CD4-positive, alpha-beta T cell (primary cell): ENCODE measurements around the gene MUSK. TPM values are rescaled to one million over a fixed set of nuclear protein-coding genes. Genes with fewer than 3 reads are reported as not detected.

Source experiments
- ATAC-seq: fragments of 200-7000 bp; cut with Tn5 transposase; one replicate; pipeline ENCODE4 v1.10.0; 2022; ENCODE audit warnings: mild to moderate bottlenecking; ENCODE audit not compliant: poor library complexity
- CTCF ChIA-PET: fragments of 350-600 bp; sonication (Branson Sonifier 250); formaldehyde crosslinking; loops from one replicate; lab custom pipeline; 2021; ENCODE audit warnings: antibody characterized with exemption, inconsistent platforms; lab: Charles Lee
- POLR2A ChIA-PET: fragments of 350-600 bp; sonication (Branson Sonifier 250); formaldehyde crosslinking; loops from one replicate; lab custom pipeline; 2021; ENCODE audit warnings: antibody characterized with exemption, inconsistent platforms; lab: Charles Lee
- DNase-seq, 14 experiments: peaks; one replicate each; pipeline ENCODE4 v3.0.0-alpha.2; 2013 to 2020; ENCODE audit warnings: mixed read lengths in 2 of 14
- H3K27ac ChIP-seq, 2 donors: one replicate each; pipeline versions ENCODE4 v1.5.1 to v1.7.0; 2013; ENCODE audit warnings: low read length in 2 of 2, low read depth in 1 of 2, mild to moderate bottlenecking in 1 of 2
- H3K27me3 ChIP-seq, 2 experiments: 1 replicate in 1 of 2; 2 replicates in 1 of 2; pipeline versions ENCODE4 v1.6.1 to v1.7.0; 2013; ENCODE audit warnings: low read length in 2 of 2, control low read depth in 1 of 2, mild to moderate bottlenecking in 1 of 2, moderate library complexity in 1 of 2; ENCODE audit not compliant: insufficient read depth in 2 of 2, control insufficient read depth in 1 of 2
- H3K36me3 ChIP-seq: one replicate; pipeline ENCODE4 v1.6.1; 2013; ENCODE audit warnings: low read length, control low read depth; ENCODE audit not compliant: insufficient read depth
- H3K4me1 ChIP-seq: one replicate; pipeline ENCODE4 v1.6.1; 2013; ENCODE audit warnings: low read length, control low read depth; ENCODE audit not compliant: insufficient read depth
- H3K4me3 ChIP-seq: one replicate; pipeline ENCODE4 v1.5.1; 2013; ENCODE audit warnings: mild to moderate bottlenecking, low read length, moderate library complexity
- H3K9me3 ChIP-seq, 2 experiments: 1 replicate in 1 of 2; 2 replicates in 1 of 2; pipeline versions ENCODE4 v1.6.1 to v1.7.0; 2013; ENCODE audit warnings: low read length in 2 of 2, mild to moderate bottlenecking in 2 of 2, control low read depth in 1 of 2, moderate library complexity in 1 of 2; ENCODE audit not compliant: control insufficient read depth in 1 of 2, insufficient read depth in 1 of 2
- H3K27ac Mint-ChIP-seq: one replicate; pipeline ENCODE4 v1.8.0; 2020; ENCODE audit warnings: mixed read lengths
- H3K27me3 Mint-ChIP-seq: one replicate; pipeline ENCODE4 v1.8.0; 2021; ENCODE audit warnings: mixed read lengths
- H3K36me3 Mint-ChIP-seq: one replicate; pipeline ENCODE4 v1.8.0; 2021; ENCODE audit warnings: low read depth, mixed read lengths
- H3K4me1 Mint-ChIP-seq: one replicate; pipeline ENCODE4 v1.8.0; 2021; ENCODE audit warnings: low read depth, mixed read lengths
- H3K4me3 Mint-ChIP-seq: one replicate; pipeline ENCODE4 v1.8.0; 2020; ENCODE audit warnings: mild to moderate bottlenecking, mixed read lengths
- H3K9me3 Mint-ChIP-seq: one replicate; pipeline ENCODE4 v1.8.0; 2020; ENCODE audit warnings: mixed read lengths
- CTCF ChIP-seq: fragments of 200-600 bp; IDR thresholded peaks from one replicate; pipeline ENCODE4 v1.8.0; 2022; ENCODE audit warnings: antibody characterized with exemption, mild to moderate bottlenecking
- intact Hi-C, 2 experiments: fragments of 100-400 bp; cut with DNase I in 1 of 2; cut with micrococcal nuclease in 1 of 2; formaldehyde crosslinking; loops; one replicate each; pipeline versions ENCODE4 v1.15.1 to v1.9.0; 2023 to 2025; cut with DNase I, micrococcal nuclease
- total RNA-seq, 174 experiments: library from RNA in 2 of 174; stranded (reverse) in 2 of 174; gene quantifications; one replicate each; pipeline ENCODE4 v1.2.3 and lab custom pipeline; 2021 to 2026

The MUSK gene
- total RNA-seq, 2 experiments from 2014 or later: not detected

- Mint-ChIP-seq H3K4me1 (no peaks in the 10 kb centered on the region), H3K9me3 (peaks cover 3% of the 10 kb centered on the region), H3K4me3 (no peak overlapping the region), H3K27ac (no peak overlapping the region), H3K36me3 (no peaks in the 10 kb centered on the region), H3K27me3 (no peaks in the 10 kb centered on the region)
- ChIA-PET POLR2A (no interaction called here), CTCF (no interaction called here)
- intact Hi-C loops: no loop called here
- H3K27me3 ChIP-seq: no peaks in the 10 kb centered on the region
- no peaks in the 10 kb centered on the region for H3K4me1 ChIP-seq
- ATAC-seq (no peak), DNase-seq (no peak)
- H3K36me3 ChIP-seq: no peaks in the 10 kb centered on the region
- no peak overlapping the region for H3K4me3 ChIP-seq
- H3K27ac ChIP-seq: no peak overlapping the region
- H3K9me3 ChIP-seq: no peaks in the 10 kb centered on the region
- TF ChIP-seq CTCF: no peak
Measured at GRCh38 chr9:110753731-110754231, 85.2 kb downstream of the MUSK start.

- H3K27ac Mint-ChIP-seq: no peak overlapping the region
- ChIA-PET POLR2A (no interaction called here), CTCF (no interaction called here)
- H3K9me3 ChIP-seq: no peaks in the 10 kb centered on the region
- H3K9me3 Mint-ChIP-seq: peaks cover 5% of the 10 kb centered on the region
- H3K36me3 ChIP-seq: no peaks in the 10 kb centered on the region
- no peak overlapping the region for H3K4me3 Mint-ChIP-seq
- ATAC-seq: no peak
- H3K27me3 Mint-ChIP-seq: no peaks in the 10 kb centered on the region
- DNase-seq: no peak
- no peaks in the 10 kb centered on the region for H3K4me1 ChIP-seq
- no peaks in the 10 kb centered on the region for H3K36me3 Mint-ChIP-seq
- H3K27me3 ChIP-seq: no peaks in the 10 kb centered on the region
- no peak for TF ChIP-seq CTCF
- H3K4me3 ChIP-seq: no peak overlapping the region
- no peaks in the 10 kb centered on the region for H3K4me1 Mint-ChIP-seq
- no peak overlapping the region for H3K27ac ChIP-seq
- intact Hi-C loops: no loop called here
Measured at GRCh38 chr9:110755179-110755578, 86.6 kb downstream of the MUSK start.

- H3K4me3 Mint-ChIP-seq: no peak overlapping the region
- H3K9me3 Mint-ChIP-seq: peaks cover 5% of the 10 kb centered on the region
- TF ChIP-seq CTCF: no peak
- no peak overlapping the region for H3K27ac ChIP-seq
- DNase-seq: no peak
- CTCF ChIA-PET: no interaction called here
- no peaks in the 10 kb centered on the region for H3K36me3 Mint-ChIP-seq
- no peak overlapping the region for H3K4me3 ChIP-seq
- no peaks in the 10 kb centered on the region for H3K4me1 Mint-ChIP-seq
- no peaks in the 10 kb centered on the region for H3K4me1 ChIP-seq
- intact Hi-C loops: no loop called here
- H3K36me3 ChIP-seq: no peaks in the 10 kb centered on the region
- POLR2A ChIA-PET: no interaction called here
- no peak for ATAC-seq
- H3K27me3 ChIP-seq: peaks cover 0 to 3% of the 10 kb centered on the region in 2 experiments
- peaks cover 0 to 7% of the 10 kb centered on the region in 2 experiments for H3K9me3 ChIP-seq
- H3K27ac Mint-ChIP-seq: no peak overlapping the region
- H3K27me3 Mint-ChIP-seq: no peaks in the 10 kb centered on the region
Measured at GRCh38 chr9:110758201-110758600, 89.6 kb downstream of the MUSK start.
